GM21717 (cell line): ENCODE results near the gene RAB30.
A peak's percentile ranks its signal among the peaks of the same experiment; 100 is the strongest.
"Not testable (repeated sequence)": the region's sequence is repeated elsewhere in the genome, so short reads cannot be mapped to it uniquely, and the experiment has no call there.

ENCODE experiments used
- ATAC-seq: cut with Tn5 transposase; IDR thresholded peaks from one replicate; pipeline ENCODE4 v1.9.1; 2021; ENCODE audit warnings: mild to moderate bottlenecking, moderate library complexity; ENCODE audit not compliant: unreplicated experiment

The RAB30 gene

GRCh38 chr11:83011333-83012167 is 60.1 kb downstream of the RAB30 start:
- no peak for ATAC-seq

- ATAC-seq: no peak
Observed at GRCh38 chr11:83009999-83010398, 61.7 kb downstream of the RAB30 start.

- ATAC-seq: not testable (repeated sequence)
Observed at GRCh38 chr11:83009136-83009535, 62.6 kb downstream of the RAB30 start.

GRCh38 chr11:83008581-83008923 is 63.1 kb downstream of the RAB30 start:
- ATAC-seq: no peak

GRCh38 chr11:83007909-83008580 is 63.7 kb downstream of the RAB30 start:
- ATAC-seq: no peak

- no peak for ATAC-seq
Observed at GRCh38 chr11:83007477-83007876, 64.2 kb downstream of the RAB30 start.

GRCh38 chr11:83006877-83007330 is 64.8 kb downstream of the RAB30 start:
- ATAC-seq: peak; percentile 80

- no peak for ATAC-seq
Observed at GRCh38 chr11:83004746-83005556, 66.7 kb downstream of the RAB30 start.

GRCh38 chr11:83002522-83002921 is 69.2 kb downstream of the RAB30 start:
- ATAC-seq: no peak

GRCh38 chr11:83002053-83002452 is 69.6 kb downstream of the RAB30 start:
- ATAC-seq: no peak

GRCh38 chr11:83000381-83000780 is 71.3 kb downstream of the RAB30 start:
- no peak for ATAC-seq

GRCh38 chr11:82999232-82999631 is 72.5 kb downstream of the RAB30 start:
- no peak for ATAC-seq

GRCh38 chr11:82998697-82999096 is 73.0 kb downstream of the RAB30 start:
- no peak for ATAC-seq

- ATAC-seq: peak; percentile 89
Observed at GRCh38 chr11:82996966-82997606, 74.6 kb downstream of the RAB30 start.

GRCh38 chr11:82995754-82996398 is 75.8 kb downstream of the RAB30 start:
- ATAC-seq: peak; percentile 55

GRCh38 chr11:82995235-82995634 is 76.5 kb downstream of the RAB30 start:
- ATAC-seq: no peak

- no peak for ATAC-seq
Observed at GRCh38 chr11:82994604-82995230, 77.0 kb downstream of the RAB30 start.

- ATAC-seq: no peak
Observed at GRCh38 chr11:82992223-82992622, 79.5 kb downstream of the RAB30 start.

GRCh38 chr11:82989628-82990404 is 81.9 kb downstream of the RAB30 start:
- ATAC-seq: no peak
